HEK293 (cell line): ENCODE results near the gene CDKN3.

Experiments
- CTCF ChIP-seq: fragments of 450-650 bp; formaldehyde crosslinking; IDR thresholded peaks from 2 replicates; pipeline ENCODE4 v1.5.1; 2016; ENCODE audit warnings: missing biosample characterization, missing genetic modification characterization
- KLF10 ChIP-seq: fragments of 450-650 bp; IDR thresholded peaks from 2 replicates; pipeline ENCODE4 v1.5.1; 2018; ENCODE audit warnings: missing biosample characterization, mild to moderate bottlenecking, missing genetic modification characterization
- KLF16 ChIP-seq: fragments of 450-650 bp; formaldehyde crosslinking; IDR thresholded peaks from 2 replicates; pipeline ENCODE4 v1.5.1; 2017; ENCODE audit warnings: missing biosample characterization, missing genetic modification characterization
- TRIM28 ChIP-seq: IDR thresholded peaks from 2 replicates; pipeline ENCODE4 v1.6.1; 2011; ENCODE audit warnings: low read length, control low read depth, borderline replicate concordance
- ZNF274 ChIP-seq, 2 experiments: fragments of 200-500 bp in 1 of 2; fragments of 450-650 bp in 1 of 2; sonication (Bioruptor generic) in 1 of 2; formaldehyde crosslinking in 1 of 2; IDR thresholded peaks; 2 replicates each; pipeline versions ENCODE4 v1.5.1 to v1.6.1; 2014 to 2016; ENCODE audit warnings: borderline replicate concordance in 1 of 2, inconsistent platforms in 1 of 2, low read length in 1 of 2, missing biosample characterization in 1 of 2, missing genetic modification characterization in 1 of 2
- TF ChIP-seq, protein P1 (sequence below): fragments of 450-650 bp; formaldehyde crosslinking; IDR thresholded peaks from 2 replicates; pipeline ENCODE4 v1.5.1; 2016; ENCODE audit warnings: missing biosample characterization, missing genetic modification characterization, low read depth
- TF ChIP-seq, protein P2 (sequence below): fragments of 450-650 bp; formaldehyde crosslinking; IDR thresholded peaks from 2 replicates; pipeline ENCODE4 v1.5.1; 2017; ENCODE audit warnings: missing biosample characterization, missing genetic modification characterization

DNA sequence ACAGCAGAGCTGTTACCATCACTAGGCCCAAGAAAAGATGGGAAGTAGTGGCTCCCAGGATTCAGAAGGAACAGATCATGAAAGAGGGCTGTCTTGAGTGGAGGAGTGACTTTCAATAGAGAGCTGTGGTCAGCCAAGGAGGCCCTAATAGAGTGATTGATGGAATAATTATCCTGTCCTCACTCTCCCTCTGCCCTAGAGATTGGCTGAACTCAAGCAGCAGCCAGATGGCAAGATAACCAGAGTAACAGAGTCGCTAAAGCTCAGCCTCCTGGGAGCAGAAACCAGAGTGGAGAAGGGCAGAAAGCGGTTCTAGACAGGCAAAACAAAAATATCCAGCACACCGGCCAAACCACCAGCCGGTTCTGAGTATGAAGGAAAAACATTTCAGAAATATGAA is 68.8 kb downstream of the CDKN3 start:
- no peak for TF ChIP-seq CTCF
- no peak for TF ChIP-seq KLF16 (tag by site-specific recombination)
- TF ChIP-seq KLF10: no peak
- TF ChIP-seq, protein P1, sequence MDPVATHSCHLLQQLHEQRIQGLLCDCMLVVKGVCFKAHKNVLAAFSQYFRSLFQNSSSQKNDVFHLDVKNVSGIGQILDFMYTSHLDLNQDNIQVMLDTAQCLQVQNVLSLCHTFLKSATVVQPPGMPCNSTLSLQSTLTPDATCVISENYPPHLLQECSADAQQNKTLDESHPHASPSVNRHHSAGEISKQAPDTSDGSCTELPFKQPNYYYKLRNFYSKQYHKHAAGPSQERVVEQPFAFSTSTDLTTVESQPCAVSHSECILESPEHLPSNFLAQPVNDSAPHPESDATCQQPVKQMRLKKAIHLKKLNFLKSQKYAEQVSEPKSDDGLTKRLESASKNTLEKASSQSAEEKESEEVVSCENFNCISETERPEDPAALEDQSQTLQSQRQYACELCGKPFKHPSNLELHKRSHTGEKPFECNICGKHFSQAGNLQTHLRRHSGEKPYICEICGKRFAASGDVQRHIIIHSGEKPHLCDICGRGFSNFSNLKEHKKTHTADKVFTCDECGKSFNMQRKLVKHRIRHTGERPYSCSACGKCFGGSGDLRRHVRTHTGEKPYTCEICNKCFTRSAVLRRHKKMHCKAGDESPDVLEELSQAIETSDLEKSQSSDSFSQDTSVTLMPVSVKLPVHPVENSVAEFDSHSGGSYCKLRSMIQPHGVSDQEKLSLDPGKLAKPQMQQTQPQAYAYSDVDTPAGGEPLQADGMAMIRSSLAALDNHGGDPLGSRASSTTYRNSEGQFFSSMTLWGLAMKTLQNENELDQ: no peak
- TF ChIP-seq, protein P2, sequence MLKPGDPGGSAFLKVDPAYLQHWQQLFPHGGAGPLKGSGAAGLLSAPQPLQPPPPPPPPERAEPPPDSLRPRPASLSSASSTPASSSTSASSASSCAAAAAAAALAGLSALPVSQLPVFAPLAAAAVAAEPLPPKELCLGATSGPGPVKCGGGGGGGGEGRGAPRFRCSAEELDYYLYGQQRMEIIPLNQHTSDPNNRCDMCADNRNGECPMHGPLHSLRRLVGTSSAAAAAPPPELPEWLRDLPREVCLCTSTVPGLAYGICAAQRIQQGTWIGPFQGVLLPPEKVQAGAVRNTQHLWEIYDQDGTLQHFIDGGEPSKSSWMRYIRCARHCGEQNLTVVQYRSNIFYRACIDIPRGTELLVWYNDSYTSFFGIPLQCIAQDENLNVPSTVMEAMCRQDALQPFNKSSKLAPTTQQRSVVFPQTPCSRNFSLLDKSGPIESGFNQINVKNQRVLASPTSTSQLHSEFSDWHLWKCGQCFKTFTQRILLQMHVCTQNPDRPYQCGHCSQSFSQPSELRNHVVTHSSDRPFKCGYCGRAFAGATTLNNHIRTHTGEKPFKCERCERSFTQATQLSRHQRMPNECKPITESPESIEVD (tag by site-specific recombination): no peak
- TF ChIP-seq ZNF274 (IDR thresholded peaks at IDR 0.05; ENCODE audit: low read length): no peak
- TF ChIP-seq ZNF274 (tag by site-specific recombination; IDR thresholded peaks at IDR 0.05; ENCODE audit: borderline replicate concordance): no peak
- no peak for TF ChIP-seq TRIM28
